Parathyroid adenoma (tissue), 2 donors: Measurements from ENCODE around the gene MYO5C.
"Not testable (repeated sequence)": the region's sequence is repeated elsewhere in the genome, so short reads cannot be mapped to it uniquely, and the experiment has no call there.

Experiments used
- H2AFZ ChIP-seq: fragments of 300-600 bp; sonication (generic); one replicate; pipeline ENCODE4 v1.7.0; 2017; ENCODE audit warnings: antibody characterized with exemption, mild to moderate bottlenecking
- H3K27ac ChIP-seq: fragments of 300-600 bp; sonication (generic); one replicate; pipeline ENCODE4 v1.7.0; 2017
- H3K27me3 ChIP-seq: fragments of 300-600 bp; sonication (generic); one replicate; pipeline ENCODE4 v1.7.0; 2017; ENCODE audit warnings: low read length; ENCODE audit not compliant: control insufficient read depth, insufficient read depth
- H3K36me3 ChIP-seq: fragments of 300-600 bp; sonication (generic); one replicate; pipeline ENCODE4 v1.7.0; 2017; ENCODE audit warnings: low read length; ENCODE audit not compliant: control insufficient read depth, insufficient read depth
- H3K4me1 ChIP-seq: fragments of 300-600 bp; sonication (generic); one replicate; pipeline ENCODE4 v1.7.0; 2017; ENCODE audit warnings: control low read depth
- H3K4me2 ChIP-seq: fragments of 300-600 bp; sonication (generic); one replicate; pipeline ENCODE4 v1.7.0; 2017; ENCODE audit warnings: low read length
- H3K4me3 ChIP-seq: fragments of 300-600 bp; sonication (generic); one replicate; pipeline ENCODE4 v1.7.0; 2017; ENCODE audit warnings: low read depth, low read length
- H3K79me2 ChIP-seq: fragments of 300-600 bp; sonication (generic); one replicate; pipeline ENCODE4 v1.7.0; 2017; ENCODE audit warnings: control low read depth
- H3K9ac ChIP-seq: fragments of 300-600 bp; sonication (generic); one replicate; pipeline ENCODE4 v1.7.0; 2017; ENCODE audit warnings: mild to moderate bottlenecking
- H3K9me3 ChIP-seq: fragments of 300-600 bp; sonication (generic); one replicate; pipeline ENCODE4 v1.7.0; 2017; ENCODE audit warnings: low read length; ENCODE audit not compliant: control insufficient read depth
- CTCF ChIP-seq: fragments of 300-600 bp; sonication (generic); IDR thresholded peaks from one replicate; pipeline ENCODE4 v1.7.0; 2017; ENCODE audit warnings: antibody characterized with exemption, mild to moderate bottlenecking
- donor health status: primary hyperparathyroidism.

MYO5C gene

GRCh38 chr15:52171386-52171785 is 124.2 kb downstream of the MYO5C start:
- Histone ChIP-seq H3K36me3 (no peaks in the 10 kb centered on the region), H3K4me1 (no peaks in the 10 kb centered on the region), H3K27ac (no peak overlapping the region), H3K4me2 (no peak overlapping the region), H3K4me3 (no peak overlapping the region), H3K27me3 (no peaks in the 10 kb centered on the region), H3K79me2 (peaks cover 3% of the 10 kb centered on the region), H3K9me3 (no peaks in the 10 kb centered on the region), H3K9ac (no peak overlapping the region), H2AFZ (no peak overlapping the region)
- no peak for TF ChIP-seq CTCF

GRCh38 chr15:52170199-52170598 is 125.4 kb downstream of the MYO5C start:
- H3K4me2 ChIP-seq, H3K4me3 ChIP-seq, H3K36me3 ChIP-seq, H3K9ac ChIP-seq, H3K9me3 ChIP-seq, H3K27me3 ChIP-seq, H2AFZ ChIP-seq, H3K79me2 ChIP-seq, H3K4me1 ChIP-seq, H3K27ac ChIP-seq: not testable (repeated sequence)

- not testable (repeated sequence) for H3K27ac ChIP-seq, H3K9ac ChIP-seq, H2AFZ ChIP-seq, H3K4me1 ChIP-seq, H3K9me3 ChIP-seq, H3K79me2 ChIP-seq, H3K36me3 ChIP-seq, H3K27me3 ChIP-seq, H3K4me2 ChIP-seq, H3K4me3 ChIP-seq
Measured at GRCh38 chr15:52165494-52166131, 130.0 kb downstream of the MYO5C start.

GRCh38 chr15:52164631-52165265 is 130.9 kb downstream of the MYO5C start:
- Histone ChIP-seq H3K27ac (no peak overlapping the region), H3K27me3 (no peaks in the 10 kb centered on the region), H3K9ac (no peak overlapping the region), H3K4me2 (no peak overlapping the region), H3K36me3 (no peaks in the 10 kb centered on the region), H3K4me3 (no peak overlapping the region), H2AFZ (no peak overlapping the region), H3K79me2 (no peaks in the 10 kb centered on the region), H3K9me3 (no peaks in the 10 kb centered on the region), H3K4me1 (no peaks in the 10 kb centered on the region)
- TF ChIP-seq CTCF, result no peak

- Histone ChIP-seq H2AFZ (no peak overlapping the region), H3K4me3 (no peak overlapping the region), H3K27ac (no peak overlapping the region), H3K9ac (no peak overlapping the region), H3K4me2 (no peak overlapping the region), H3K4me1 (no peaks in the 10 kb centered on the region), H3K9me3 (no peaks in the 10 kb centered on the region), H3K27me3 (no peaks in the 10 kb centered on the region), H3K36me3 (no peaks in the 10 kb centered on the region), H3K79me2 (no peaks in the 10 kb centered on the region)
- no peak for TF ChIP-seq CTCF
Measured at GRCh38 chr15:52163321-52164190, 132.0 kb downstream of the MYO5C start.
